ENCODE data around the gene MORN1.

MORN1 gene

DNA sequence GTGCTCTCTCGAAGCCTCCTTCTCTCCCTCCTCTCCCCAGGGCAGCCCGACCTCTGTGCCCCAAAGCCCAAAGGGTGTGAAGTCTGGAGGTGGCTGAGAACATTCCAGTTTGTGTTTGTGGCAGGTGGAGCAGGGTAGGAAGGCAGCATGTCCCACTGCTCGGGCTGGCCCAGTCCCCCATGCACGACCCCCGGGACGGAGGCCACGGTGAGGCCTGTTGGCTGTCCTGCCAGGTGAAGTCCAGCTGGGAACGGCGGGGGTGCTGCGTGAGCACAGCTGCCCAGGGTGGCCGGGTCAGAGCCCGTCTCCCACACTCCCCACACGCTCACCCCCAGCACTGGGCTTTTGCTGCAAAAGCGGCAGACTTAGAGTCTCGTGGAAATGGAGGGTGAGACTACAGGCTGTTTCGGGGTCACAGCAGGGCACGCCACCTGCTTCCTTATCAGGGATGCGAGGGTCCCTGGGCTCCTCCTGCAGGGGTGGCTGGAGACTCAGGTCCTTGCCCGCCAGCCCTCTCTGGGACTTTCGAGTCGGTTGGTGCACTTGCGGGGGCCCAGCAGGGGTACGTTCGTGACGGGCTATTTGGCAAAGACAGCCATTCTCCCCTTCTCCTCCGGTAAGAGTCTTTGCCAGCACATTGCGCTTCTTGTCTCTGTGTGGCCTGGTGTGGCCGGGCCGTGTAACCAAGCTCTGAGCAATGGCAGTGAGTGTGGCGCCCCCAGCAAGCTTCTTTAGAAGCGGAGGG lies 40.3 kb downstream of the MORN1 start:
- DNase-seq (ENCODE audit: low spot score), result no peak

DNA sequence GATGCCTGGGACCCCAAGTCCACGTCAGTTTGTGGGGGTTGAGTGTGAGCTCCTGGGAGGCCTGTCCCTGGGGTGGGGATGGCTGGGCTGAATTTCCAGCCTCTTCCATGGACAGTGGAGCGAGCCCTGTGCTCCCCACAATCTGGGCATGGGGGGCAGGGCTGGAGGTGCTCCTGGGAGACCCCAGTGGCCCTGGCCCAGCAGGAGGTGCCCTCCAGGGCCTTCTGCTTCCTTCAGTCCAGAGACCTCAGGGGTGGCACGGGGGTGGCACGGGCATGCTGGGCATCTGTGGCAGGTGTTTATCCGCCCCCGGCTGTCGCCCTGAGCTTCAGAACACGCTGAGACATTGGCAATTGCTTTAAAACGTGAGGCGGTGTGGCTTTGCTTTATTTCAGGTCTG lies 40.9 kb downstream of the MORN1 start:
- DNase-seq (ENCODE audit: low spot score), result no peak

DNA sequence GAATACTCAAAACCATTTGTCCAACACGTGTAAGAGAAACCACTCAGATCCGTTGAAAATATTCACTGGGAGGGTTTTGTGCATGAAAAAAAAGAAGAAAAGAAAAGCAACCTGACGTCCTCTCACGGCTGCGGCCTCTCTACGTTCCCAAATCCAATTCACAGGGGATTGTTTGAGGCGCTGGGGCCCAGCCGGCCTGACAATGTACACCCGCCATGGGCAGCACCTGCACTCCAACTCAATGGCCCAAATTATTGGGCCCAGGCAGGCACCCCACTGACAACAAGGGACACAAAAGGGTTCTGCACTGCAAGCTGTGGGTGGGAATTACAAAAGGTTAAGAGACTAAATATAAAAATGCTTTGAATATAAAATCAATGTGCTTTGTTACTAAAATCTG lies 41.5 kb downstream of the MORN1 start:
- no peak for DNase-seq (ENCODE audit: low spot score)

GRCh38 chr1:2348346-2349325 lies 42.7 kb downstream of the MORN1 start:
- DNase-seq (ENCODE audit: low spot score), result no peak

DNA sequence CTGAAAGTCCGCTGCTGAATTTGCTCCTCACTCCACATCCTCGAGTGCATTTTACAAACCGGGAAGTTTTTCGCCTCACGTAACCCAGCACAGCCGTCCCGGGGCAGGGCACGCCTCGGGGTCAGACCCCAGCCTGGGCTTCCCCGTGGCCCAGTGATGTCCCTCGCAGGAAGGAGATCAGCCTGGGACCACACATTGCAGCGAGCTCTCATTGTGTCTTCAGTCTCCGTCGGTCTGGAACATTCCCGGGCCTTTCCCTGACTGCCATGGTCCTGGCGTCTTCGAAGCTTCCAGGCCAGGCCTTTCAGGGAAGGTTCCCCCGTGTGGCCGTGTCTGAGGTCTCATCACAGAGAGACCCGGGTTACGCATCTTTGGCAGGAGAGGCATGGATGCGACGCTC lies 43.5 kb downstream of the MORN1 start:
- DNase-seq (ENCODE audit: low spot score), result no peak

DNA sequence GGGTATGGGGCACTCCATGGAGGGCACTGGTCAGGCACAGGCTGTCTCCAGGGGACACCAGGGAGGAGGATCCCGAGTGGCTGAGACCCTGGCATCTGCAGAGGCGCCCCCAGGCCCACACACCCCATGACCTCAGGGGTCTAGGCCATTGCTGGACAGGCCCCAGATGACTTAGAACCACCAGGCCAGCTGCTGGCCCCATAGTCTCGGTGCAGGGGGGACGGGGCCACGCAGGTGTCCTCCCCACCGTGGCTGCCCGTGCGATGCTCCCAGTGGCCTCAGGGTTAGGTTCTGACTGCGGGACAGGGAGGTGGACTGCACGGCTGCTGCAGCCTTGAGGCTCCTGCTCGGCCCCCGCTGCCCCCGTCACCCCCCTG lies 44.0 kb downstream of the MORN1 start:
- no peak for DNase-seq (ENCODE audit: low spot score)

- DNase-seq (ENCODE audit: low spot score), result no peak
Observed at GRCh38 chr1:2346691-2347408, 44.5 kb downstream of the MORN1 start.

DNA sequence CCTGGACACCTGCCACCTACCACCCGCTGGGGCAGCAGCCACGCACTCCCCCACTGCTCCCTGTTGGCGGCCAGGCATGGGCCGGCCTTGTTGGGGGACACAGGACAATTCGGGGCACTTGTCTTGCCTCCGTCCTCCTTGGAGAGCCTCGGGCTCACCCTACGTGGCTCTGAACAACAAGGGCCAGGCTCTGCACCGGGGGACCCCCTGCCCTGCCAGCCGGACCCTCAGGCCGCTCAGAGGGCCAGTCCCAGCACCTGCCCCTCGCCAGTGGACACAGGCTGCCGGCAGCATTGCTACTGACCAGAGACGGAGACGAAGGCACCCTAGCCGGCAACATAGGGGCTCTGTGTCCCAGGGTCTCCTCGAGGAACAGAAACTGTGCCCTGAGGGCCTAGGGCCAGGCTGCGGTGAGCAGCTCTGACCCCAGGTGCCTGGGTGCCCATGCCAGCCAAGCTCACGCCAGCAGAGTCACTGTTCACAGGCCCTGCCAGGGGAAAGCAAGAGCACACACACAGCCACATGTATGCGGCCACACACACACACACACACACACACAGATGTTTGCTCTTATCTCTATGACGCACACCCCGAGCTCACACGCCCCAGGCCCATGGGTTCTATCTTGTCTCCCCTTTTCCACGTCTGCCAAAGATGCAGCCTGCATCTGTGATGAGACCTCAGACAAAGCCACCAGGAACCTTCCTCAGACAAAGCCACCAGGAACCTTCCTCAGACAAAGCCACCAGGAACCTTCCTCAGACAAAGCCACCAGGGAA lies 45.9 kb downstream of the MORN1 start:
- no peak for DNase-seq (ENCODE audit: low spot score)

DNA sequence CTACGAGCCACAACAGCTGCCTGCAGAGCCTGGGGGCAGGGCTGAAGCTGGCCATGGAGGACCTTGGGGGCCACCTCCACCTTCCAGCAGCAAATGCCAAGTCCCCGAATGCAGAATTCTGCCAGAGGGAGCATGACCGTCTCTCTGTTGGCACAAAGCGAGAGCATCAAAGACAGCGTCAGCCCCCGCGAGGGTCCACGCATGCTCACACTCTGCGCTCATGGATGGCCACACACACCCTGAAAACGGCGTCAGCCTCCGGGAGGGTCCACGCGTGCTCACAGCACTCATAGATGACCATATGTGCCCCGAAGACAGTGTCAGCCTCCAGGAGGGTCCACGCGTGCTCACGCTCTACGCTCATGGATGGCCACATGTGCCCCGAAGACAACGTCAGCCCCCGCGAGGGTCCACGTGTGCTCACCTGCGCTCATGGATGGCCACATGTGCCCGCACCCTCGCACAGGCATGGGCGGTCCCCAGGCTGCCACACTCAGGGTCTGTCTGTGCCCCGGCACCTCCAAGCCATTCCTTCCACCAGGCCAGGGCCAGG lies 46.5 kb downstream of the MORN1 start:
- DNase-seq (ENCODE audit: low spot score), result no peak

- DNase-seq (ENCODE audit: low spot score), result no peak
Observed at GRCh38 chr1:2344121-2344681, 47.2 kb downstream of the MORN1 start.

DNA sequence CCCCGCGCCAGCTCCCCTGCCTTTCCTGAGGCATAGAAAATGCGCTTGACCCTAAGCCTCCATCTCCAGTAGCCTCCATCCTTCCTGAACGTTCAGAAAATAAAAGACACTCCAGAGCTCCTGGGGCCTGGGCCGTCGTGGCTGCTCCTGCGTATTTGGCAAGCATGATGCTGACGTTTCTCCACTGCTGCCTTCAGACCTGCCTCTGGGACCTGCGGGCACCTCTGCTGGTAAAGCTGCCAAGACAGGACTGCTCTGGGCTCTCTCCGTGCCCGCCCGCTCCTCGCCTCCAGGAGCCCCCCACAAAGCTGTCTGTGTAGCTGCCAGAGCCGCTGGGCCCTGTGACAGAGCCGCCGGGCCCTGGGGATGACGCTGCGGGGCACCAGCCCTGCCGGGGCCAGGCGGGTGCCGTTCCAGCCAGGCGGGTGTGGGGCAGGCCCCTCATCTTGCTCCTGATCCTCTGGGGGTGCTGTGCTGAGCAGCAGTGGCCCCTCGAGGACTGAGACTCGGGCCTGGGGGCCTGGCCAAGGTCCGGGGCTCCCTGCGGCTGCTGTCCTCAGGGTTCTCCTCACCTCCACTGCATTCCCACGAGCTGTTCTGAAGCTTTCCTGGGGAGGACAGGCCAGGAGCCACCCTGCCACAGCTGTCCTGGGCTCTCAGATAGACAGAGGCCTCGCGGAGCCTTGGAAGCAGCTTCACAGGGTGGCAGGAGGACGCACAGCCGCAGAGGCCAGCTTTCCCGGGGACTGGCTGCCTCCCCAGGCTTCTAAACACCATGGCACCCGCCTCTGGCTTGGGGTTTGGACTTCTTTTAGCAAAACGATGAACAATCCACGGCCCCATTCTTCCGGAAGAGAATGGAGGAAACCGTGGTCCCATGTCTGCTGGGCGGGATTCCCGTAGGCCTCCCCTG lies 48.1 kb downstream of the MORN1 start:
- no peak for DNase-seq (ENCODE audit: low spot score)

DNA sequence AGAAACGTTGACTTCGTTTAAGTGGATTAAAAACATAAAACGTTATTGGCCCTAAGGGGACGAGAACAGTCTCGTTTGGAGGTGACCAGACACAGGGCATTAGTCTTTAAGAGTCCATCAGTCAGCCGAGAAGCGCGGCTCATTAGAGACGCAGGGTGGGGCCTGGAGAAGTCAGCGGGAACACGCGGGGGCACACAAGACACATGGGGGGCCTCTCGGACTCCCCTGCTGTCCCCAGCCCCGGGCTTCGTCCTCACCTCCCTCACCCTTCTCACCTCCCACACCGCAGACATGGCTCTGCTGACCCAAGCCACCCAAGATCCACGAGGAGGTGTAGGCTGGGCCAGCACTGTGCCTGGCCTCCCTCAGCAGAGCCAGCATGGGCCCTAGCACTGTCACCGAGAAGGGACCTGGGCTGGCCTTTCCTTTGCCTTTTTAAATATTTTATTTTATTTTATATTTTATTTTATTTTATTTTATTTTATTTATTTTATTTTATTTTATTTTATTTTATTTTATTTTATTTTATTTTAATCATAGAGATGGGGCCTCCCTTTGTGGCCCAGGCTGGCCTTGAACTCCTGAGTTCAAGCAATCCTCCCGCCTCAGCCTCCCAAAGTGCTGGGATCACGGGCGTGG lies 48.9 kb downstream of the MORN1 start:
- no peak for DNase-seq (ENCODE audit: low spot score)

- no peak for DNase-seq (ENCODE audit: low spot score)
Observed at GRCh38 chr1:2341706-2342383, 49.5 kb downstream of the MORN1 start.

GRCh38 chr1:2340918-2341254 lies 50.5 kb downstream of the MORN1 start:
- no peak for DNase-seq (ENCODE audit: low spot score)

DNA sequence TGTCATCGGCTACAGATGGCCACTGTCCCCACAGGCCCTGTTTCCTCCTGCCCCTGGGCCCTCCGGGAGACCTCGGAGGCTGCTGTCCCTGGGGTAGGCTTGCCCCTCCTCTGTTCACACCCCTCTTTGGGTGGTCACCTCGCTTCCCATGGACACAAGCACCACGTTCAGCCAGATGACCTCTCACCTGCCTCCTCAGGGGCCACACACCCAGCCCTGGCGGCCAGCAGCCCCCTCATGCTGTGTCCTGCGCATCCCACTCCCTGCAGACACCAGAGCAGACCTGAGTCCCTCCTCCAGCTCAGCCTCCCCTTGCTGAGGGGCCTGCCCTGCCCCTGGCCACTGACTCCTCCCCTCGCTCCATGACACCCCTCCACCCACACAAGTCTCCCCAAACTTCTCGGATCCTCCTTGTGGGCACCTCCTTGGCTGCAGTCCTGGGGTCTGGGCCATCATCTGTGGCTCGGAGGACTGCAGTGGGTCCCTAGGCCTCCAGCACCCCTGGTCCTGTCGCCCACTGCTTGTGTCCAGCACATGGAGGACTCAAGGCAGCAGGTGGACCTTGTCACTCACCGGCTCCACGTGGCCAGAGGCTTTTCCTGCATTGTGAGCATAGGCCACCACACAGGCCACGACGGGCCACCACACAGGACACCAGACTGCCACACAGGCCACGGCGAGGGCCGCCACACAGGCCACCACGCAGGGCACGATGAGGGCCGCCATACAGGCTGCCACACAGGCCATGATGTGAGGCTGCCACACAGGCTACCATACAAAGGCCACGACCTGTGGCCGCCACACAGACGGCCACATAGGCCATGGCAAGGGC lies 51.1 kb downstream of the MORN1 start:
- no peak for DNase-seq (ENCODE audit: low spot score)

DNA sequence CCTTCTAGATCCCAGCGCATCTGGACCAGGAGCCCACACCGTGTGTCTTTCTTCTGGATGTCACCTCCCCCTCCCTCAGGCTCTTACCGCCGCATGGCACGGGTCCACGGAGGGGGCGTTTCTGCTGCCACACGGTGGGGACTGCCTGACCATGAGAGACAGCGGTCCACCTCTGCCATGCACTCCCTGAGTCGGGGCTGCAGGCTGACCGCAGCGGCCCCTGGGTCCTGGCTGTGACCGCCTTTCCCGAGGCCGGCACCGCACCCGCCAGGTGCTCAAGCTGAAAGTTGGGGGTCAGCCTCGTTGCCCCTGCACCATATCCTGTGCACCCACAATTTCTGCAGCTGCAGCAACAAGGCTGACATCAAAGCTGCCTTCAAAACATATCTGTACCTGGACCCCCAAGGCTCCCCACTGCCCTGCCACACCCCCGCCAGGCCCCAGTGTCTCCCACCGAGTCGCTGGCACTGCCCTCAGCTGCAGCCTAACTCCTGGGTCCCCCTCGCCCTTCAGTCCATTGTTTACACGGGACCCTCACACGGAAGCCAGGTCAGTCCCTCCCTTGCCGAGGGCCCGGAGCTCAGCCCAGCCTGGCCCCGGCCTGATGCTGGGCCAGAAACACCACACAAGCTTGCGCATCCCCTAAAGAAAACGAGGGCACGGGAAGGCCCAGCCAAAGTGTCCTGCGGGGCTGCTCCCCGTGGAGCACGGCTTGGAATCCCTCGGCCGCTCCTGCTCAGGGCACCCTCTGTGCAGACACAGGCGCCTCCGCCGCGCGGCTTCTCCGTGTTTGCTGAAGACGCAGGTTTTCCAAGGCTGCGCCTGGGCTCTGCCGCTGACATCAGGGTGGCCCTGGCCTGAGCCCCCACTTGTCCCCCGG lies 51.9 kb downstream of the MORN1 start:
- no peak for DNase-seq (ENCODE audit: low spot score)

DNA sequence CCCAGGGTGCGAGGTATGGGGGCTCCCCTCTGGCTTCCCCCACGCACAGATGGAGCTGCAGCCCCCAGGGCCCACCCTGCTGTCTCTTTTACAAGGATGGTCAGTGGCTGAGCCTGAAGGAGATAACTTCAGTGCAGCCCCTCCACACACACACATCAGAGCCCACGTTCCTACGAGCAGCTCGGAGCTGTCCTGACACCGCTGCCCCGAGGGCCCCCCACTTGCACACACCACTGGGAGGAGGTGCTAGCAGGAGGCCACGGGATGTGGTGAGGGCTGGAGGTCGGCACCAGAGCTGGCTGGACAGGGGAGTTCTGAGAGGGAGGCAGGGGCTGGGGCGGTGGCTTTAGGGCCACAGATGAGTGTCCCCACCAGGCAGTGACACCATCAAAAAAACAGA lies 53.9 kb downstream of the MORN1 start:
- DNase-seq (ENCODE audit: low spot score), result no peak

All from iPS-NIHi11 (cell line).